GM04503 (cell line): ENCODE results near the gene ZC3H6.
A peak's percentile ranks its signal among the peaks of the same experiment; 100 is the strongest.
"Not testable (repeated sequence)": the region's sequence is repeated elsewhere in the genome, so short reads cannot be mapped to it uniquely, and the experiment has no call there.

Experiments
- DNase-seq: peaks from one replicate; pipeline ENCODE4 v3.0.0-alpha.2; 2012; ENCODE audit warnings: low read depth

Gene ZC3H6

GRCh38 chr2:112332123-112332696, 56.8 kb downstream of the ZC3H6 start:
- no peak for DNase-seq

DNA sequence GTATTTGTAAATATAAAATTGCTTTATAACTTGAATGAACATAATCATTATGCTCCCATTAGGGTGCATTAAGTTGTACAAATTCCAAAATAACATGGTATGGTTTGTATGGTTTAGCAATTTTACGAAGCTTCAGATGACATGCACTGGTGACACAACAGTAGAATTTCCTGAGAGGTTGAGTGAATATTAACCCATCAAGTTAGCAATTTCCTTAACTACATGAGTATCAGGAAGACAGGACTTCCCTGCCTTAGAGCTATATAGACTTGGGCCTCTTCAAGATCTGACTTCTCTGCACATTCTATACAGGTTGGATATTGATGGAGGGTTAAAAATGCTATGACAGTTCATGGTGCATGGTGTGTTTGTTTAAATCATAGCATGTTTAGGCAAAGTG, 60.2 kb downstream of the ZC3H6 start:
- DNase-seq = no peak

DNA sequence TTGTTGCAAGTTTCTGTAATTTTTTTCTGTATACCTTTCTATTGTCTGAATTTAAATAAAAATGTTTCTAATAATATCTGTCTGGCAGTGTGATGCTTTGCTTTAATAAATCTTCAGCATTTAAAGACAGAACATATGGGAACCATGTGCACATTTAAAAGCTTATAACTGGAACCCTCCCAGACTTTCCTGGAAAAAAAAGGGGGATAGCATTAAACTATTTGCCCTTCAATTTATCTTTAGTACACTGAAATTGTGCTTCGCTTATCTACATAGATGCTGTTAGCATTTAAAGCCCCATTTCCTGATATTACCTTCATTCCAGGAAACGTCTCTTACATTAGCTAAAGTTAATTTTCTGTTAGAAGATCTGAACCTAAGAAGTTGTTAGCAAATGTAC, 64.6 kb downstream of the ZC3H6 start:
- DNase-seq = no peak

GRCh38 chr2:112340475-112341267, 65.3 kb downstream of the ZC3H6 start:
- no peak for DNase-seq

DNA sequence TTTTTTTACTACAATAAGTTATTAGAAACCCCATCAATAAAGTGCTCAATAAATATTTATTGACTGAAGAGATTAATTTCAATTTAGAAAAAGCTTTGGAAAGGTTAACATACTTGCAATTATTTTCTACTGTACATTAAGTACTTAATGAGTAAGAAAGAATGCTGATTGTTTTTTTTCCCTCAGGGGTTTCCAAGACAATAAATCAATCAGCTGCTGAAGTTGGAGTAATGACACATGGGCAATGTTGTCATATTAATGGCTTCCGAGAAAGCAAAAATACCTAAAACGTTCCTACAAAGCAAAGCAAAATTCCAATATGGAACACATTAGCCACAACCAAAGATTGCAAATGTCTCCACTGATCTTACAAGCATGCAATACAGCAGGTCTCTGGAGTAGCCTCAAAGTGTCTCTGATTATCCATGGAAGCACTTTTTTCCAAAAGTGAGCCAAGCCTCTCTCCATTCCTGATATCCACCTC, 66.7 kb downstream of the ZC3H6 start:
- DNase-seq = no peak

- DNase-seq = peak; percentile 11
Measured at GRCh38 chr2:112343827-112344585, 68.6 kb downstream of the ZC3H6 start.

DNA sequence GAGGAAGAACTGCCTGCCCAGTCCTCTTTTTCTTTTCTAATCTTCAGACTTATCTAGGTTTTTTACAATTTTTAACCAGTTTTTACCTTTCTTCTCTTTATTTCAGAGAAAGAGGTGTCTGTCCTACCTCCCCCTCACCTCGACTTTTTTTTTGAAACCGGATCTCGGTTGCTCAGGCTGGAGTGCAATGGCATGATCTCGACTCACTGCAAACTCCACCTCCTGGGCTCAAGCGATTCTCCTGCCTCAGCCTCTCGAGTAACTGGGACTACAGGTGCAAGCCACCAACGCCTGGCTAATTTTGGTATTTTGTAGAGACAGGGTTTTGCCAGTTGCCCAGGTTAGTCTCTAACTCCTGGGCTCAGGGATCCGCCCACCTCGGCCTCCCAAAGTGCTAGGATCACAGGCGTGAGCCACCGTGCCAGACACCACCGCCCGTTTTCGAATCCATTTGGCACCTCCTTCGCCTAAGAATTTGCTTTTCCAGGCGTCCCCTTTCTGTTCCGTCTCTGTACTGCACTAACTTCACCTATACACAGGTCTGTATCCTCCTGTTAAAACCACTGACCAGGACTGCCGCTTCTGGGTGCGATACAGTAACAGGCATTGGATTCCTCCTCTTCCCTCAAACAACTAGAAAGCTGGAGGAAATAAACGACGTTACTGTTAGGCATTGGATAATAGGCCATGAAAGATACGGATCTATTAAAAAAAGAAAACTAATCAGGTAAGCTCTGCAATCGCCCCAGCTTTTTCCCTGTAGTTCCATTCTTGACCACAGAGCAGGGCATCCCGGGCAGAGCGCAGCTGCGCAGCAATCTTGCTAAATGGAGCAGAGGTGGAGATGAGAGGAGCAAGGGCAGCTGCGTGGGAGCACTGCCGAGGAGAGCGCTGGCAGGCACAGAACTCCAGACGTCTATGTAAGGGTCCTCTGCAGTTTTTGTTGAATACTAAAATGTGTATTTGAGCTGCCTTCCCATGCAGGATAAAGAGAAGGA, 69.9 kb downstream of the ZC3H6 start:
- DNase-seq = no peak

DNA sequence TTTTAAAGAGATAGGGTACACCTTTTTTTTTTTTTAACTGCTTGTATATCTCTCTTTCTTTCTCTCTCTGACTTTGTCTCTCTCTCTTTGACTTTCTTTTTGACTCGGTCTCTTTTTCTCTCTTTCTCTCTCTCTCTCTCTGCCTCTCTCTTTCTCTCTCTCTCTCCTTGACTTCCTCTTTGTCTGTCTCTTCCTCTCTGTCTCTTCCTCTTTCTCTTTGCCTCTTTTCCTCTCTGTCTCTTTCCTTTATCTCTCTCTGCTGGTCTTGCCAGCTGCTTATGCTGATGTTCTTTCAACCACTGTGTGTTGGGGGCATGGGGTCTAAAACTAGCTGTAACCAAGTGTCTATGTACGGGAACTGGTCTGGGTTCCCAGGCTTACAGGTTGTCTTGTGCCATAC, 76.9 kb downstream of the ZC3H6 start:
- DNase-seq = not testable (repeated sequence)

DNA sequence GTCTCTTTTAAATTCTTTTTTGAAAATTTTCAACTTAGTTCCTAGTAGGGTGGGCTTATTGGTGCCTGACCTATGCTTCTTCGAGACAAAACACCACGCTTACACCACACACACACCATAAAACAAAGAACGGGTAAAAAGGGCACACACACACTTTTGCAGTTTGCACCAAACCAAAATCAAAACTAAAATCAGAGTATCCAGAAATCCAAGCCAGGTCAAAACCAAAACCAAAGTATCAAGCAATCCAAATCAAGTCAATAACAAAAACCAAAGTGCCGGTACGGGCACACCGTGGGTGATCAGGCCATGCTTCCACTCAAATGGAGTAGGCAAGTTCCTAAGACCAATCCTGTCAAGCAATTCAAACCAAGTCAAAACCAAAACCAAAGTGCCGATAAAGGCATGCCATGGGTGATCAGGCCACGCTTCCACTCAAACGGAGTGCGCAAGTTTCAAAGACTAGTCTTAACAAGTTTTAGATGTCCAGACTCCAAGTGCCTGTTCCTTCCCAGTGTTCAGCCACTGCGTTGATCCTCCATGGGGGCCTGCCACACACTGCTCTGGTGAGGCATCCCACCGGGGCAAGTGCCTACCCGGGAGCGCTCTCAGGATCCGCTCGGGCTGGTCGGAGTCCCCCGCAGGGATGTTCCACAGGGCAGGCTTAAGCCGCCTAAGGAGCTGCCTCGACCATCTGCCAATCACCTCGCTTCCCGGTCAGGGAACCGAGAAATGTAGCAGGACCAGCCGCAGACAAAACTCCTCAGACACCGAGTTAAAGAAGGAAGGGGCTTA, 77.6 kb downstream of the ZC3H6 start:
- DNase-seq = not testable (repeated sequence)

DNA sequence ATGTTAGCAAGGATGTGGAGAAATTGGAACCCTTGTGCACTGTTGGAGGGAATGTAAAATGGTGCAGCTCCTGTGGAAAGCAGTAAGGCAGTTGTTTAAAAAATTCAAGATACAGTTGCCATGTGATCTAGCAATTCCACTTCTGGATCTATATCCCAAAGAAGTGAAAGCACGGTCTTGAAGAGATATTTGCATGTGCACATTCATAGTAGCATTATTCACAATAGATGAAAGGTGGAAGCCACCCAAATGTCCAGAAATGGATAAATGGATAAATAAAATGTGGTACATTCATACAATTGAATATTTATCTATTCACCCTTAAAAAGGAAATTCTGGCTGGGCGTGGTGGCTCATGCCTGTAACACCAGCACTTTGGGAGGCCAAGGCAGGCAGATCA, 78.9 kb downstream of the ZC3H6 start:
- not testable (repeated sequence) for DNase-seq

- DNase-seq = not testable (repeated sequence)
Measured at GRCh38 chr2:112360055-112360454, 84.7 kb downstream of the ZC3H6 start.
